Erythroblast (primary cell): ENCODE measurements around the gene YAF2.

Experiments
- GATA1 ChIP-seq: IDR thresholded peaks from 2 replicates; pipeline ENCODE4 v1.6.1; 2011; ENCODE audit warnings: low read depth, mild to moderate bottlenecking, control low read depth, low read length, moderate library complexity
- POLR2A ChIP-seq: IDR thresholded peaks from 2 replicates; pipeline ENCODE4 v1.6.1; 2011; ENCODE audit warnings: mild to moderate bottlenecking, low read length

DNA sequence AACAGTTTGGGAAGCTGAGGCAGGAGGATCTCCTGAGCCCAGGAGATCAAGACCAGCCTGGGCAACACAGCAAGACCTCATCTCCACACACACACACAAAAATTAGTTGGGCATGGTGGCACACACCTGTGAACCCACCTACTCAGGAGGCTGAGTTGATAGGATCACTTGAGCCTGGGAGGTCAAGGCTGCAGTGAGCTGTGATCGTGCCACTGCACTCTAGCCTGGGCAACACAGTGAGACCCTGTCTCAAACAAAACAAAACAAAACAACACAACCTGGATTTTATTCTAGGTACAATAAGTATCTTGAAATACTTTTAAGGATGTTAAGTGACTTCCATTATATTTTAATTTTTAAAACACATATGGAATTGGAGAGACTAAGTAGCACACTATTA, 45.8 kb downstream of the YAF2 start:
- TF ChIP-seq POLR2A (no peak), GATA1 (no peak)
